ENCODE results near the gene ASB3. TPM values are rescaled to one million over a fixed set of nuclear protein-coding genes. Genes with fewer than 3 reads are reported as not detected.

The ASB3 gene
- total RNA-seq, 1 experiment from 2014 or later: 23.1 TPM

DNA sequence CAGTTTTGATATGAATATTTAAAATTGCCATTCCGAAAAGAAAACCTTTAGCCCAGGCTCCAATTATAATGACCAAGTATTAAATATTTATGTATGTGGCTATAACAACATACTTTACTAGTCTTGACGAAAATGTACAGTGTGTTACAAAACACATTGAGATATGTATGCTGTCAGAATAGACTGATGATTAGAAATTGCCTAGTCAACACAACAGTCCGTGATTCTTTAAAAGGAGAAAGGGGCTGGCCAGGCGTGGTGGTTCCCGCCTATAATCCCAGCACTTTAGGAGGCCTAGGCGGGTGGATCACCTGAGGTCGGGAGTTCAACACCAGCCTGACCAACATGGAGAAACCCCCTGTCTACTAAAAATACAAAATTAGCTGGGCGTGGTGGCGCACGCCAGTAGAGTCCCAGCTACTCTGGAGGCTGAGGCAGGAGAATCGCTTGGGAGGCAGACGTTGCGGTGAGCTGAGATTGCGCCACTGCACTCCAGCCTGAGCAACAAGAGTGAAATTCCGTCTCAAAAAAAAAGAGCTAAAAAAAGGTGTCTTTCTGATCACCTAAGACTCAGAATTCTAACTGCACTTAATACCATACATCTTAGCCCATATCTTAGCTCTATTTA, 17.3 kb downstream of the ASB3 start:
- Histone ChIP-seq H2BK15ac (ENCODE audit: low read depth, low read length) (no peak overlapping the region), H3K27me3 (ENCODE audit: insufficient read depth, low read length) (no peaks in the 10 kb centered on the region), H2AK5ac (ENCODE audit: insufficient read length, low read length) (no peak overlapping the region), H3K79me2 (ENCODE audit: insufficient read depth, low read length) (no peaks in the 10 kb centered on the region), H2BK20ac (ENCODE audit: low read depth, low read length, poor library complexity, severe bottlenecking) (no peak overlapping the region), H4K5ac (ENCODE audit: insufficient read length, low read depth, low read length) (no peak overlapping the region), H3K23me2 (ENCODE audit: insufficient read length, low read depth, low read length, poor library complexity, severe bottlenecking) (peaks cover 9% of the 10 kb centered on the region), H3K56ac (ENCODE audit: insufficient read length, low read depth, low read length) (no peak overlapping the region), H3T11ph (ENCODE audit: low read length) (no peak overlapping the region), H3K4me2 (ENCODE audit: insufficient read depth, insufficient read length, low read length) (no peak overlapping the region), H3K9ac (ENCODE audit: extremely low read depth, insufficient read length, low read length) (no peak overlapping the region), H3K4me1 (ENCODE audit: insufficient read depth, low read length) (no peaks in the 10 kb centered on the region), H3K27ac (ENCODE audit: insufficient read length, low read depth, low read length) (no peak overlapping the region), H4K91ac (ENCODE audit: insufficient read length, low read depth, low read length) (no peak overlapping the region), H4K20me1 (ENCODE audit: control insufficient read depth, insufficient read depth, insufficient read length) (no peaks in the 10 kb centered on the region), H3K18ac (ENCODE audit: insufficient read length, low read depth, low read length) (no peak overlapping the region), H2BK12ac (ENCODE audit: insufficient read length, low read depth, low read length) (no peak overlapping the region), H3K4ac (ENCODE audit: low read depth, low read length) (no peak overlapping the region), H2BK120ac (ENCODE audit: low read depth, low read length, poor library complexity, severe bottlenecking) (no peak overlapping the region), H2BK5ac (ENCODE audit: insufficient read length, low read length) (no peak overlapping the region), H3K9me3 (ENCODE audit: control insufficient read depth, low read depth, low read length) (no peaks in the 10 kb centered on the region), H2AFZ (ENCODE audit: low read length) (no peak overlapping the region), H4K8ac (replicated peaks; ENCODE audit: insufficient read length, low read depth, low read length) (no peak overlapping the region), H3K23ac (ENCODE audit: insufficient read length, low read depth, low read length) (no peak overlapping the region), H3K79me1 (ENCODE audit: insufficient read depth, low read depth, low read length, poor library complexity, severe bottlenecking) (no peaks in the 10 kb centered on the region), H3K14ac (ENCODE audit: insufficient read depth, low read length) (no peak overlapping the region)
- H3K36me3 Mint-ChIP-seq (ENCODE audit: insufficient read depth in 1 of 3, low read depth in 3 of 3): peaks cover 13 to 22% (median 15%) of the 10 kb centered on the region in 3 experiments; a peak in 6 of 7 replicates
- no peak for DNase-seq
- H3K9me3 Mint-ChIP-seq: no peaks in the 10 kb centered on the region
- no peaks in the 10 kb centered on the region for H3K27me3 Mint-ChIP-seq (ENCODE audit: low read depth)
- WGBS (ENCODE audit: extremely low coverage, insufficient read length, low lambda C conversion rate): no CpG with 5 or more reads among the region's 15 CpGs
- TF ChIP-seq, protein P1, sequence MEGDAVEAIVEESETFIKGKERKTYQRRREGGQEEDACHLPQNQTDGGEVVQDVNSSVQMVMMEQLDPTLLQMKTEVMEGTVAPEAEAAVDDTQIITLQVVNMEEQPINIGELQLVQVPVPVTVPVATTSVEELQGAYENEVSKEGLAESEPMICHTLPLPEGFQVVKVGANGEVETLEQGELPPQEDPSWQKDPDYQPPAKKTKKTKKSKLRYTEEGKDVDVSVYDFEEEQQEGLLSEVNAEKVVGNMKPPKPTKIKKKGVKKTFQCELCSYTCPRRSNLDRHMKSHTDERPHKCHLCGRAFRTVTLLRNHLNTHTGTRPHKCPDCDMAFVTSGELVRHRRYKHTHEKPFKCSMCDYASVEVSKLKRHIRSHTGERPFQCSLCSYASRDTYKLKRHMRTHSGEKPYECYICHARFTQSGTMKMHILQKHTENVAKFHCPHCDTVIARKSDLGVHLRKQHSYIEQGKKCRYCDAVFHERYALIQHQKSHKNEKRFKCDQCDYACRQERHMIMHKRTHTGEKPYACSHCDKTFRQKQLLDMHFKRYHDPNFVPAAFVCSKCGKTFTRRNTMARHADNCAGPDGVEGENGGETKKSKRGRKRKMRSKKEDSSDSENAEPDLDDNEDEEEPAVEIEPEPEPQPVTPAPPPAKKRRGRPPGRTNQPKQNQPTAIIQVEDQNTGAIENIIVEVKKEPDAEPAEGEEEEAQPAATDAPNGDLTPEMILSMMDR (conservative IDR thresholded peaks at IDR 0.05): no peak
- H3K4me1 Mint-ChIP-seq: peaks cover 18 to 20% of the 10 kb centered on the region in 2 experiments
- H3K27ac Mint-ChIP-seq: no peak overlapping the region
- peak overlapping the region; percentile 94 to 96; a peak in 2 of 5 replicates for H3K4me3 Mint-ChIP-seq

Measured in H9 (cell line).